ENCODE results near the gene GAB4.
"Not testable (repeated sequence)": the region's sequence is repeated elsewhere in the genome, so short reads cannot be mapped to it uniquely, and the experiment has no call there.

The GAB4 gene

GRCh38 chr22:17007852-17008731, at the start of gene GAB4:
TSS of gene GAB4 (minus strand) at chr22:17008222. CDS start at chr22:17008114, 108 bp downstream.
- DNase-seq (ENCODE audit: low spot score), result no peak

- DNase-seq (ENCODE audit: low spot score), result no peak
Measured at GRCh38 chr22:17056807-17057206, 48.8 kb upstream of the GAB4 start.

GRCh38 chr22:17056058-17056457, 48.0 kb upstream of the GAB4 start:
- no peak for DNase-seq (ENCODE audit: low spot score)

- DNase-seq (ENCODE audit: low spot score), result no peak
Measured at GRCh38 chr22:17047656-17048055, 39.6 kb upstream of the GAB4 start.

- no peak for DNase-seq (ENCODE audit: low spot score)
Measured at GRCh38 chr22:17046566-17047348, 38.7 kb upstream of the GAB4 start.

GRCh38 chr22:17043521-17043920, 35.5 kb upstream of the GAB4 start:
- DNase-seq (ENCODE audit: low spot score), result no peak

- DNase-seq (ENCODE audit: low spot score), result not testable (repeated sequence)
Measured at GRCh38 chr22:17036842-17037711, 29.1 kb upstream of the GAB4 start.

GRCh38 chr22:17035976-17036841, 28.2 kb upstream of the GAB4 start:
- not testable (repeated sequence) for DNase-seq (ENCODE audit: low spot score)

GRCh38 chr22:17035246-17035645, 27.2 kb upstream of the GAB4 start:
- DNase-seq (ENCODE audit: low spot score), result no peak

GRCh38 chr22:17034532-17034931, 26.5 kb upstream of the GAB4 start:
- not testable (repeated sequence) for DNase-seq (ENCODE audit: low spot score)

- not testable (repeated sequence) for DNase-seq (ENCODE audit: low spot score)
Measured at GRCh38 chr22:17032277-17032676, 24.3 kb upstream of the GAB4 start.

GRCh38 chr22:17024380-17024779, 16.4 kb upstream of the GAB4 start:
- DNase-seq (ENCODE audit: low spot score), result not testable (repeated sequence)

- not testable (repeated sequence) for DNase-seq (ENCODE audit: low spot score)
Measured at GRCh38 chr22:17015552-17015951, 7.5 kb upstream of the GAB4 start.

- not testable (repeated sequence) for DNase-seq (ENCODE audit: low spot score)
Measured at GRCh38 chr22:17014101-17014440, 6.0 kb upstream of the GAB4 start.

- DNase-seq (ENCODE audit: low spot score), result peak; percentile 31
Measured at GRCh38 chr22:17013396-17014100, 5.5 kb upstream of the GAB4 start.

- DNase-seq (ENCODE audit: low spot score), result no peak
Measured at GRCh38 chr22:17012267-17012666, 4.2 kb upstream of the GAB4 start.

- DNase-seq (ENCODE audit: low spot score), result no peak
Measured at GRCh38 chr22:17009640-17010291, 1.7 kb upstream of the GAB4 start.

- no peak for DNase-seq (ENCODE audit: low spot score)
Measured at GRCh38 chr22:17007257-17007656, 765 bp downstream of the GAB4 start.

GRCh38 chr22:16989915-16990314, 18.1 kb downstream of the GAB4 start:
- no peak for DNase-seq (ENCODE audit: low spot score)

- no peak for DNase-seq (ENCODE audit: low spot score)
Measured at GRCh38 chr22:16988257-16988656, 19.8 kb downstream of the GAB4 start.
